Nephron progenitor cell (in vitro differentiated cells): ENCODE measurements around the gene CHST5.

Experiments used
- DNase-seq: peaks from one replicate; pipeline ENCODE4 v3.0.0; 2021
- H3K27ac Mint-ChIP-seq: 2 replicates; pipeline ENCODE4 v1.8.0; 2021; ENCODE audit warnings: mild to moderate bottlenecking, moderate library complexity, mixed read lengths
- H3K27me3 Mint-ChIP-seq: 2 replicates; pipeline ENCODE4 v1.8.0; 2021; ENCODE audit warnings: mild to moderate bottlenecking, low read depth, mixed read lengths; ENCODE audit not compliant: poor library complexity
- H3K36me3 Mint-ChIP-seq: 2 replicates; pipeline ENCODE4 v1.8.0; 2021; ENCODE audit warnings: low read depth, mixed read lengths
- H3K4me1 Mint-ChIP-seq: 2 replicates; pipeline ENCODE4 v1.8.0; 2021; ENCODE audit warnings: mixed read lengths
- H3K4me3 Mint-ChIP-seq: 2 replicates; pipeline ENCODE4 v1.8.0; 2021; ENCODE audit warnings: mild to moderate bottlenecking, moderate library complexity, mixed read lengths
- H3K9me3 Mint-ChIP-seq: 2 replicates; pipeline ENCODE4 v1.8.0; 2021; ENCODE audit warnings: mild to moderate bottlenecking, moderate library complexity, mixed read lengths
- CTCF ChIP-seq: fragments of 200-600 bp; sonication (generic); IDR thresholded peaks from 2 replicates; pipeline ENCODE4 v1.5.0; 2021; ENCODE audit warnings: antibody characterized with exemption

Gene CHST5

GRCh38 chr16:75495076-75495674 lies 40.7 kb downstream of the CHST5 start, which contains the start of gene CHST6:
Gene CHST6, minus strand, starts transcription at chr16:75495441. Its CDS starts 15,613 bp downstream, at chr16:75479828.
- Mint-ChIP-seq H3K27me3 (peaks cover 16% of the 10 kb centered on the region), H3K27ac (no peak within 1 kb of the TSS), H3K4me3 (peak within 1 kb of the TSS; percentile 92), H3K4me1 (peaks cover 13% of the 10 kb centered on the region), H3K36me3 (no peaks in the 10 kb centered on the region), H3K9me3 (no peaks in the 10 kb centered on the region)
- TF ChIP-seq CTCF, result no peak
- peak; percentile 70 for DNase-seq

DNA sequence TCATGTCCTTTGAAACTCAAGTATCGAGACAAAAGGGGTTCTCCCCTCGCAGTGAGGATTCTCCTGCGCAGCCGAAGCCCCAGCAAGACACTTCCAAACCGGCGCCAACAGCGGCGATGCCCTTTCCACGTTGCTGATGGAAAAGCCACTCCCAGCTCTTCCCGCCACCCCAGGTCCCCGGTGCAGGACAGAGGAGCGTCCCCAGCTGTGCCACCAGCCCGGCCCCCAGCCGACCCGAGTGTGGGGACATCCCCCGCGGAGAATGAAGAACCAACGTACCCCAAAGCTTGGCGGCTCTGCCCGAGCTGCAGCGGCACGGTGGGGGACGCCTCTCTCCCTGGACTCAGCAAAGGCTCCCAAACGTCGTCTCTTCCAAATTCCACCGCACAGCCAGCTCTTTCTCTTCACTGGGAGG lies 41.2 kb downstream of the CHST5 start:
- no peak overlapping the region for H3K27ac Mint-ChIP-seq
- H3K9me3 Mint-ChIP-seq, result no peaks in the 10 kb centered on the region
- no peak for TF ChIP-seq CTCF
- H3K4me3 Mint-ChIP-seq, result peak overlapping the region; percentile 92
- DNase-seq, result peak; percentile 37
- H3K4me1 Mint-ChIP-seq, result peaks cover 13% of the 10 kb centered on the region
- no peaks in the 10 kb centered on the region for H3K36me3 Mint-ChIP-seq
- H3K27me3 Mint-ChIP-seq, result peaks cover 16% of the 10 kb centered on the region

GRCh38 chr16:75494184-75494583 lies 41.7 kb downstream of the CHST5 start:
- peak overlapping the region; percentile 92 for H3K4me3 Mint-ChIP-seq
- no peak overlapping the region for H3K27ac Mint-ChIP-seq
- peaks cover 13% of the 10 kb centered on the region for H3K4me1 Mint-ChIP-seq
- peaks cover 16% of the 10 kb centered on the region for H3K27me3 Mint-ChIP-seq
- TF ChIP-seq CTCF, result no peak
- H3K9me3 Mint-ChIP-seq, result no peaks in the 10 kb centered on the region
- H3K36me3 Mint-ChIP-seq, result no peaks in the 10 kb centered on the region
- DNase-seq, result no peak

DNA sequence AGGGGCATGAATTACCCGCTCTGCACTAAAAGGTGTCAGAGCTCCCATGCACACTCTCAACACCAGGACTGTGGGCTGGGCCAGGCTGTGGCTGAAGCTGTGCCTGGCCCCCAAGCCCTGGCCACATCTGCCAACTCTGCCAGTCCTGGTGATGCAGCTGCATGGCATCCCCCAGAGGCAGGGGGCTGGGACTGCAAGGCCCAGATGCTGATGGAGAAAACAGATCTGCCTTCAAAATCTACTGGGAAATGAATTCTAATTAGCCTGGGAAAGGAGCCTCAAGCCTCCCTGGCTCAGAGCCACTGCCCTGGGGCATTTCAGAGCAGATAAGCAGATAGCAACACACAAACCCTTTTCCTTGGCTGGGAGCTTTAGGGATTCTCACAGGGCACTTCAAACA lies 44.0 kb downstream of the CHST5 start:
- H3K4me1 Mint-ChIP-seq, result peaks cover 13% of the 10 kb centered on the region
- H3K27me3 Mint-ChIP-seq, result peaks cover 20% of the 10 kb centered on the region
- no peak overlapping the region for H3K4me3 Mint-ChIP-seq
- H3K9me3 Mint-ChIP-seq, result no peaks in the 10 kb centered on the region
- no peak for TF ChIP-seq CTCF
- H3K27ac Mint-ChIP-seq, result no peak overlapping the region
- DNase-seq, result no peak
- peaks cover 6% of the 10 kb centered on the region for H3K36me3 Mint-ChIP-seq

GRCh38 chr16:75488322-75488721 lies 47.6 kb downstream of the CHST5 start:
- no peak overlapping the region for H3K4me3 Mint-ChIP-seq
- TF ChIP-seq CTCF, result no peak
- H3K36me3 Mint-ChIP-seq, result peaks cover 6% of the 10 kb centered on the region
- peaks cover 11% of the 10 kb centered on the region for H3K27me3 Mint-ChIP-seq
- no peak for DNase-seq
- H3K9me3 Mint-ChIP-seq, result no peaks in the 10 kb centered on the region
- H3K27ac Mint-ChIP-seq, result peak overlapping the region; percentile 5
- peaks cover 34% of the 10 kb centered on the region for H3K4me1 Mint-ChIP-seq

DNA sequence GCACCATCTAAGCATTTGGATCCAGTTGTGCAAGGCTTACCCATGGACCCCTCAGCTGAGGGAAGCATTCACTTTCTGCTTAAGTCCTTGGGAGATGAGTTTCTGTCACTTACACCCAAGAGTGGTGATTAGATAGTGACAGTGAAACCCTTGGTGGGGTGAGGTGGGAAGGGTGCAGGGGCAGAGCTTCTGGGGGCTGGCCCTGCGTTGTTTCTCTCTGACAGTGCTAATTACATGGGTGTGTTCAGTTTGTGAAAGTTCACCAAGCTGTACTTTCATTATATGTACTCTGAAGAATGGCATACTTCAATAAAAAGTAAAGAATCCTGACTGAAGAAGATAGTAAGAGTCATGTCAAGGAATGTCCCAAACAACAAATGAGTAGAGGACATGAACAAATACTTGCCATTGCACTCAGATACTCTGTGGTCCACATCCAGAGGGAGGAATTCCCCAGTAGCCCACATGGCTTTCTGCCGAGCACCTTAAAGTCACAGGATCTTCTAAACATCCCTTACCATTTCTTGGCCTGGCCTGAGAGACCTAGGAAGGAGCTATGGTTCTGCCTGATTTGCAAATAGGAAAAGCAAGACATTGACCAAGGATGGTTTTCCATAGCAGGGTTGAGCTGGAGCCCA lies 49.1 kb downstream of the CHST5 start:
- H3K27ac Mint-ChIP-seq, result no peak overlapping the region
- DNase-seq, result no peak
- no peak for TF ChIP-seq CTCF
- H3K4me1 Mint-ChIP-seq, result peaks cover 32% of the 10 kb centered on the region
- peaks cover 6% of the 10 kb centered on the region for H3K36me3 Mint-ChIP-seq
- H3K27me3 Mint-ChIP-seq, result peaks cover 5% of the 10 kb centered on the region
- no peak overlapping the region for H3K4me3 Mint-ChIP-seq
- no peaks in the 10 kb centered on the region for H3K9me3 Mint-ChIP-seq
